Calu3 (cell line): Measurements from ENCODE around the gene ACSL1. TPM values are rescaled to one million over a fixed set of nuclear protein-coding genes. Genes with fewer than 3 reads are reported as not detected.

Experiments used
- BruUV-seq: library from RNA; stranded (reverse); fragments of 400-500 nt; replicated peaks from 2 replicates; lab custom pipeline; 2021; lab: Mats Ljungman, UMichigan
- CTCF ChIA-PET: fragments of 300-600 bp; sonication (Branson Sonifier 250); formaldehyde crosslinking; loops from one replicate; lab custom pipeline; 2022; ENCODE audit warnings: antibody characterized with exemption; lab: Charles Lee
- DNase-seq: peaks from one replicate; pipeline ENCODE4 v3.0.0; 2022
- H3K27ac Mint-ChIP-seq: one replicate; pipeline ENCODE4 v1.8.0; 2022; ENCODE audit warnings: mixed read lengths; ENCODE audit not compliant: unreplicated experiment
- H3K27me3 Mint-ChIP-seq: one replicate; pipeline ENCODE4 v1.8.0; 2022; ENCODE audit warnings: mixed read lengths; ENCODE audit not compliant: unreplicated experiment
- H3K36me3 Mint-ChIP-seq: one replicate; pipeline ENCODE4 v1.8.0; 2022; ENCODE audit warnings: mild to moderate bottlenecking, moderate library complexity, mixed read lengths; ENCODE audit not compliant: insufficient read depth, unreplicated experiment
- H3K4me1 Mint-ChIP-seq: one replicate; pipeline ENCODE4 v1.8.0; 2022; ENCODE audit warnings: mild to moderate bottlenecking, low read depth, mixed read lengths; ENCODE audit not compliant: unreplicated experiment
- H3K4me3 Mint-ChIP-seq: one replicate; pipeline ENCODE4 v1.8.0; 2022; ENCODE audit warnings: mild to moderate bottlenecking, low read depth, moderate library complexity, mixed read lengths; ENCODE audit not compliant: unreplicated experiment
- H3K9me3 Mint-ChIP-seq: one replicate; pipeline ENCODE4 v1.8.0; 2022; ENCODE audit warnings: low read depth, mixed read lengths; ENCODE audit not compliant: unreplicated experiment
- CTCF ChIP-seq: fragments of 200-600 bp; IDR thresholded peaks from one replicate; pipeline ENCODE4 v1.8.0; 2022; ENCODE audit warnings: antibody characterized with exemption; ENCODE audit not compliant: unreplicated experiment
- intact Hi-C: fragments of 100-400 bp; cut with micrococcal nuclease; formaldehyde crosslinking; loops from one replicate; pipeline ENCODE4 v1.10.0; 2022; ENCODE audit not compliant: unreplicated experiment
- total RNA-seq: library from RNA; stranded (reverse); gene quantifications from 2 replicates; pipeline ENCODE4 v1.2.3, GENCODE V29; 2022

ACSL1 gene
- total RNA-seq, 1 experiment from 2014 or later = 31.9 TPM

GRCh38 chr4:184734758-184735157 lies 91.0 kb downstream of the ACSL1 start:
- no peak overlapping the region for H3K27ac Mint-ChIP-seq
- no peaks in the 10 kb centered on the region for H3K27me3 Mint-ChIP-seq
- no peak for DNase-seq
- no peaks in the 10 kb centered on the region for H3K9me3 Mint-ChIP-seq
- BruUV-seq = TSS peak; percentile 81
- H3K4me3 Mint-ChIP-seq = peak overlapping the region; percentile 96
- peaks cover 40% of the 10 kb centered on the region for H3K36me3 Mint-ChIP-seq
- TF ChIP-seq CTCF = no peak
- CTCF ChIA-PET = interaction anchor here (0.9 to 1.4 kb wide), 2 partner anchors 11 to 71 kb away, joined by 3 to 13 read pairs; no protein-coding TSS in a partner anchor
- intact Hi-C loops = no loop called here
- peaks cover 5% of the 10 kb centered on the region for H3K4me1 Mint-ChIP-seq

GRCh38 chr4:184733654-184734524 lies 91.9 kb downstream of the ACSL1 start, which contains the start of gene CENPU:
Gene CENPU (minus strand): TSS chr4:184734096. CDS start chr4:184734062, 34 bp downstream.
- H3K4me1 Mint-ChIP-seq = no peaks in the 10 kb centered on the region
- peak; percentile 93 for DNase-seq
- peak within 1 kb of the TSS; percentile 90 for H3K27ac Mint-ChIP-seq
- CTCF ChIA-PET = interaction anchor here (0.5 to 1.4 kb wide), 5 partner anchors 12 to 469 kb away, joined by 3 to 13 read pairs (median 3); no protein-coding TSS in a partner anchor
- no peaks in the 10 kb centered on the region for H3K9me3 Mint-ChIP-seq
- H3K36me3 Mint-ChIP-seq = peaks cover 43% of the 10 kb centered on the region
- BruUV-seq = no TSS peak
- peak within 1 kb of the TSS; percentile 96 for H3K4me3 Mint-ChIP-seq
- no peaks in the 10 kb centered on the region for H3K27me3 Mint-ChIP-seq
- intact Hi-C loops = no loop called here
- TF ChIP-seq CTCF = no peak

GRCh38 chr4:184732126-184732525 lies 93.6 kb downstream of the ACSL1 start:
- H3K4me3 Mint-ChIP-seq = peak overlapping the region; percentile 96
- CTCF ChIA-PET = interaction anchor here (0.7 kb wide), 1 partner anchor 69 kb away, joined by 4 read pairs; no protein-coding TSS in a partner anchor
- no peak for TF ChIP-seq CTCF
- no TSS peak for BruUV-seq
- peak; percentile 64 for DNase-seq
- H3K36me3 Mint-ChIP-seq = peaks cover 58% of the 10 kb centered on the region
- peaks cover 15% of the 10 kb centered on the region for H3K4me1 Mint-ChIP-seq
- H3K9me3 Mint-ChIP-seq = no peaks in the 10 kb centered on the region
- peak overlapping the region; percentile 68 for H3K27ac Mint-ChIP-seq
- intact Hi-C loops = no loop called here
- H3K27me3 Mint-ChIP-seq = no peaks in the 10 kb centered on the region

- no peak for TF ChIP-seq CTCF
- peak overlapping the region; percentile 97 for H3K27ac Mint-ChIP-seq
- peak overlapping the region; percentile 96 for H3K4me3 Mint-ChIP-seq
- H3K27me3 Mint-ChIP-seq = no peaks in the 10 kb centered on the region
- H3K9me3 Mint-ChIP-seq = no peaks in the 10 kb centered on the region
- DNase-seq = no peak
- BruUV-seq = no TSS peak
- CTCF ChIA-PET = interaction anchor here (0.7 kb wide), 1 partner anchor 82 kb away, joined by 3 read pairs; no protein-coding TSS in a partner anchor
- peaks cover 58% of the 10 kb centered on the region for H3K36me3 Mint-ChIP-seq
- intact Hi-C loops = no loop called here
- peaks cover 20% of the 10 kb centered on the region for H3K4me1 Mint-ChIP-seq
Measured at GRCh38 chr4:184731056-184731455, 94.7 kb downstream of the ACSL1 start.
